ENCODE data around the gene DOCK2.

Gene DOCK2

DNA sequence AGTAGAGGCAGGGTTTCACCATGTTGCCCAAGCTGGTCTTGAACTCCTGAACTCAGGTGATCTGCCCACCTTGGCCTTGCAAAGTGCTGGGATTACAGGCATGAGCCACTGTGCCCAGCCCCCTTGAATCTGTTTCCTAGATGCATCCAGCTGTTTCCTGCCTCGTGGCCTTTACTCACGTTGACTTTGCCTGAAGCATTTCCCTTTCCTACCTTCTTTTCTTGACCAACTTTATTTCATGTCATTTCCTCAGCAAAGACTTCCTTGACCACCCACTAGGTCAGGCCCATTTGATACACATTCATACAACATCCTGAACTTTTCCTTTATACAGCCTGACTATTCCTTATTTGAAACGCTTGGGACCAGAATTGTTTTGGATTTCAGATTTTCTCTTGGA lies 51.0 kb downstream of the DOCK2 start:
- ATAC-seq (no peak), DNase-seq (no peak)

DNA sequence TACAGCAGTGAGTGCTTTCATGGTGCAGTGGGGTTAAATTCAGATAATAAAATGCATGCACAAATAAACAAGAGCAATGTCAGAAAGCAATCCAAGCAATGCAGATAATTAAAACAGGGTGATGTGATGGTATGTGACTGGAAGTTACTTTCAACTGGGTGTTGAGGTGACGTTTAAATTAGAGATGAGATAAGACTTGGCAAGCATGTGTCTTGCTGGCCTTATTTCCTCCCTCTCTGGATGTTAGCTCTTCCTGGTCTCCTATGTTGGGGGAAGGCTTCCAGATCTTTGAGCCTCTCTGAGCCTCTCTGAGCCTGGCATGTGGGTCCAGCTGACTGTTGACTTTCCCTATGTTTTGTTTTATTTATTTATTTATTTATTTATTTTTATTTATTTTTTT lies 54.4 kb downstream of the DOCK2 start:
- DNase-seq (no peak), ATAC-seq (no peak)

DNA sequence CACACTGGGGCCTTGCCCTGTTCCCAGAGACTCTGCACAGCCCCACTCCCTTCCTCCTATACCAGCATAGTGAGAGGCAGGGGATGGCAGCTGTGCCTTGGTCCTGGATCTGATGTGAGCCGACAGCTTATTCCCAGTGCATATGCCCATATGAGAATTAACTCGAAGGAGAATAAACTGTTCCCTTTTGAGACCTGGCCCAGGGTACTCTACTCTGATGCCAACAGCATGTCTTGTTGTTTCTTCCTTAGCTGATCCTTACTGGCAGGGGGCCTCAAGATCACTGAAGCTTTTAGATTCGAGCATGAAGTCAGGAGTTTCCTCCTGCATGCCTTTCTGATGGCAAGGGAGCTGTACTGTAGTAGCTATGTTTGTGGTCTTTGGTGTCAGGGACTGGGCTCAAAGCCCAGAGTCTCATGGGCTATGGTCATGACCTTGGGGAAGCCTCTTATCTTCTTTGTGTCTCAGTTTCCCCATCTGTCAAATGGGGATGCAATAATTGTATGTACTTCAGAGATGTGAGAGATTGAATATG lies 57.1 kb downstream of the DOCK2 start:
- ATAC-seq (no peak), DNase-seq (no peak)

DNA sequence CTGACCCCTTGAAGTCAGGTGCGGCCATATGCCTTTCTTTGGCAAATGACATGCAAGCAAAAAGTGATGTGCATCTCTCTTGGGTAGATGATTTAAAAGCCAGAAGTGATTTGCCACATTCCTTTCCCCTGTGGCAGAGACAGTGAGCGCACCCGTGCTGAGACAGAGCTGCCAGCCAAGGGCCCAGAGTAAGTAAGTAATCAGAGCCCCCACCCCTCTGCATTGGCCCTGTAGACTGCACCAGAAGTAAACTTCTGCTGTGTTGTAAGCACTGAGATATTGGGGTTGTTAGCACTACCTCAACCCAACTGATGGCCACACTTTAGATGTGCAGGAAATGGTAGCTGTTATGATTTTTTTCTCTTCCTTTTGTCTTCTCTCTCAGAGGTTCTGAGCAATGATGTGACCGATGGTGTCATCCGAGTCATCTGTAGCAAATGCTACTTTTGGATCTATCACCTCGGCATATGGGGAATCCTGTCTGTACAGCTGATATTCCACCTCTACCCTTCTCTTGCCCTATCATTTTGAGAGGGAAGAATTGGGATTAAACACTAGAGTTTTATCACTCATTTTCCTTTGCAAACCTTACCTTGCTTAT lies 58.0 kb downstream of the DOCK2 start:
- ATAC-seq: no peak
- DNase-seq: no peak

- ATAC-seq (no peak), DNase-seq (no peak)
Observed at GRCh38 chr5:169695919-169696490, 58.9 kb downstream of the DOCK2 start.

- no peak for ATAC-seq
- DNase-seq: no peak
Observed at GRCh38 chr5:169696621-169697510, 59.8 kb downstream of the DOCK2 start.

DNA sequence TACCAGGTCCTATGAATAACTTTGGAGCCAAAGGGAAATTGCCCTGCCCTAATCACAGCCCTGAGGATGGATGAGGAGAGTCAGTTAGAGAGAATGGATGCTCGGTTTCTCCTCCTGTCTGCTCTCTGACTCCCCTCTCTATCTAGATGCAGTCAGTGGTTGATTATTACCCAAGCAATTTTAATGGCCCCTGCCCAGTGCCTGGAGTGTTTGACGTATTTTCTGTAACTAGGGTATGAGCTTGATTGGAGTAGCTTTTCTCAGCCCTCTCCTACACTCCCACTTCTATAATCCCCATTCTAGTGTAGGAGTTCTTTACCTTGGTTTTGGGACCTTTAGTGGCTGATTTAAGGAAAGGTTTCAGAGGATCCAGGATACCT lies 60.4 kb downstream of the DOCK2 start:
- DNase-seq: no peak
- no peak for ATAC-seq

- ATAC-seq (no peak), DNase-seq (no peak)
Observed at GRCh38 chr5:169697976-169698375, 60.9 kb downstream of the DOCK2 start.

- ATAC-seq (no peak), DNase-seq (no peak)
Observed at GRCh38 chr5:169700611-169701010, 63.5 kb downstream of the DOCK2 start.

DNA sequence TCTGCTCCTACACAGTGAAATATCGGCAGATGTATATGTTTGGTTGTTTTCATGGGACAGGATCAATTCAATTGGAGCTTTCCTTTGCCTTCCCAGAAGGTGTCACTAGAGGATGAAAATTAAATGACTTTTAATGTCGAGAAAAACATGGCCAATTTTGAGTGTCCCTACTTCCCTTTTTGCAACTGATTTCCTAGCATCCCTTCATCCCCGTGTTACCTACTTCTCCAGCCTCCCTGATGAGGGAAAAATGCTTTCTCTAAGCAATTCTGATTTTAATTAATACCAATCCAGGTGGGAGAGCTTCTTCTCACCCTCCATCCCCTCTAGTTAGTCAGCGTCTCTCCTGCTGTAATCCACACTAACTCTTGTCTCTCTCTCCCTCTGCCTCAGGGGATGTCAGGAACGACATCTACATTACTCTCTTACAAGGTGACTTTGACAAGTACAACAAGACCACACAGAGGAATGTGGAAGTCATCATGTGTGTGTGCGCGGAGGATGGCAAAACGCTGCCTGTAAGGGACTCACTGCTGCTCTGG lies 64.9 kb downstream of the DOCK2 start:
- ATAC-seq: no peak

DNA sequence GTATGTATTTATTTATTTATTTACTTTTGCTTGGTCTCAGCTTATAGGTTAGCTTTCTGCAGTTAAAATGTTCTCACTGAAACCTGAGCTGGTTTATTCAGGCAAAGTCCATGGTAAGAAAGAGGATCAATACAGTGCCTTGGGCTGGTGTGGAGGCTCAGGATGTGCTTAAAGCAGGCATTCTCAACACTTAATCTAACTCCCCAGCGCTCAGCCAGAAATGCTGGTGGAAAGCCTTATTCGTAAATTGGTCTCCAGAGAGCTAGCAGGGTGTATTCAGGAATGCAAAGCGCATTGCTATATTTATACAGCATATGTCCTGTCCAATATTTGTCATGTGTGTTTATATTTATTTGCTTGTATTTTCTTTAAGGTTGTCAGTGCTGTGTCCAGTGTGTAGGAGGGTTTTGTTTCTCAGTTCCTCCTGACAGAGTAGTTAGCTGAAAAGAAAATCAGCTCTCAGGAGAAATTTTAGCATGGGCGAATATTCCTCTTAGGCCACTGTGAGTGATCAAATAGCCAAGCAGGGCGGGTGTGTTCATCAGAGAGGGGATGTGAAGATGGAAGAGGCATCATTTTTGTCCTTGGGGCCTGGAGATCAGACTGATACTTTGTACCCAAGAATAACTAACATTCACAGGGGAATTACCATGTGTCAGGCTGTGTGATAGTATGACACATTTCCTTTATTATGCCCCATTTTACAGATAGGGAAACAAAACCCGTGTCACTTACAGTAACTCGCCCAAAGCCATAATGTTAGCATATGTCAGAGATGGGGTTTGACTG lies 65.8 kb downstream of the DOCK2 start:
- peak; percentile 89 for ATAC-seq
- DNase-seq: no peak

More for the DNA sequence above, 64.9 kb downstream of the DOCK2 start:
- no peak for DNase-seq

DNA sequence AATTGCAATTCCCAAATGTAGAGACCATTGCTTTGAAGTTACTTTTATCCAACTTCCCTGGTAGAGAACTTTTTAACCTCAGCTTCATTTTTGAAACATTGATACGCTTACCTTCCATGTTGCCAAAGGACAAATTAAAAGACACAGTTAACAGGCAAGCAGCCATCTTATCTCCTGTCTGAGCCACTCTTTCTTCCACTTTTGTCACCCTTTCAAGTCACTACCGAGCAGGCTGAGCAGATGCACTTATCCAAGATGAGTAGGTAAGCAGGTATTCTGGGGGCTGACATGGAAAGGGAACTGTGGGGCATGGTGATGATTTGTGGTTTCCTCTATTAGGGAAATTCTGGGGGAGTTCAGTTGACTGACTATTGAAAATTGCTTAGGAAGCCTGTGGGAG lies 66.7 kb downstream of the DOCK2 start:
- no peak for ATAC-seq

GRCh38 chr5:169705322-169705721 lies 68.2 kb downstream of the DOCK2 start:
- no peak for DNase-seq
- ATAC-seq: no peak

More for the DNA sequence above, 66.7 kb downstream of the DOCK2 start:
- no peak for DNase-seq

DNA sequence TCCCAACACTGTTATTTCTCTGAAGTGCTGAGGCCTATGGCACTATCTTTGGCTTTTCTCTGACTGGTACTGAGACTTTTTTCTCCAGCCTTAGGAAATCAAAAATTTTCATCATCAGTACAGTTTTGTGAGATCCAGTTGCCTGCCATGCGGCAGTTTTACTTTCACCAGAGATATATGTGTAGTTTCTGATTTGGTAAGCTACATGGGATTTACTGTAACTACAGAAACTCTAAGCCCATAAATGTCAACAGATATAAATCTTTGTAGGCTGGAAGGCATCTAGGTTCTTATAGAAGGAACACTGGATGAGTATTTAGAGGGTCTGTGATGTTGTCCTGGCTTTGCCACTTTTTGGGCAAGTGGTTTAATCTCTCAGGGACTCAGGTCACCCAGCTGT lies 69.0 kb downstream of the DOCK2 start:
- ATAC-seq (no peak), DNase-seq (no peak)

- ATAC-seq: peak; percentile 58
Observed at GRCh38 chr5:169706758-169707450, 69.8 kb downstream of the DOCK2 start.

DNA sequence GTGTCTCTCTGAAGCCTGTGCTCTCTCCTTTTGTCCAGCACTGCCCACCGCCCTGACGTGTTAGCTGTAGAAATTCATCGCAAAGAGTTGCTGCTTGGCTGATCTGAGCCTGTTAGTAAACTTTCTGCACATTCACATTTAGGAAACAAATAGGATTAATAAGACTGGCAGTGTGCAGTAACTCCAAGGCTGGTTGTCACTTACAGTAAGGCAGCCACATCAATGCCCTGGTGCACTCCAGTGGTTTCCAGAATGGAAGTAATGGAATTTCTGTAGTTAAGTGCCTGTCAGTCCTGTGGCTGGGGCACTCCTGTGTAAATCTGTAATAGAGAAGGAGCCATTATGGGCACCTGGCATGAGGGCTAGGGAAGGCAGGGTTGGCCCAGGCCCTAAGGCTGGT lies 70.6 kb downstream of the DOCK2 start:
- ATAC-seq (no peak), DNase-seq (no peak)

More at GRCh38 chr5:169706758-169707450, 69.8 kb downstream of the DOCK2 start:
- peak; percentile 13 for DNase-seq

- DNase-seq: no peak
- no peak for ATAC-seq
Observed at GRCh38 chr5:169710675-169711074, 73.6 kb downstream of the DOCK2 start.

GRCh38 chr5:169711551-169712225 lies 74.6 kb downstream of the DOCK2 start:
- DNase-seq (no peak), ATAC-seq (no peak)

- ATAC-seq (no peak), DNase-seq (no peak)
Observed at GRCh38 chr5:169712428-169712827, 75.4 kb downstream of the DOCK2 start.

GRCh38 chr5:169716287-169716686 lies 79.2 kb downstream of the DOCK2 start:
- no peak for ATAC-seq
- DNase-seq: no peak

GRCh38 chr5:169717288-169717687 lies 80.2 kb downstream of the DOCK2 start:
- ATAC-seq (no peak), DNase-seq (no peak)

Data from stimulated activated naive CD8-positive, alpha-beta T cell treated with anti-CD3 and anti-CD28 coated beads, Interleukin-15, Interleukin-2, amounts not matched to agents 100 U/mL and 50 U/mL, for 24 hours (primary cell).